B cell (primary cell): ENCODE measurements around the gene ACBD3. TPM values are rescaled to one million over a fixed set of nuclear protein-coding genes. Genes with fewer than 3 reads are reported as not detected.

Source experiments
- polyA plus RNA-seq: library from polyadenylated mRNA; depleted of rRNA; stranded (reverse); fragments of >200 nt; gene quantifications from 2 replicates; pipeline ENCODE4 v1.2.3, GENCODE V29; 2012
- small RNA-seq: library from RNA; depleted of rRNA; stranded (forward); fragments of <200 nt; gene quantifications from one replicate; pipeline ENCODE3, GENCODE V24; 2012; ENCODE audit warnings: low replicate concordance, low read depth; ENCODE audit not compliant: insufficient read length
- total RNA-seq, 2 donors: library from RNA; stranded (reverse); fragments of 120-200 nt in 1 of 2; gene quantifications; 1 replicate in 1 of 2; 2 replicates in 1 of 2; pipeline versions ENCODE4 v1.2.3 to v1.2.4, GENCODE V29; 2013 to 2022

Gene ACBD3
- total and polyA plus RNA-seq, 2 donors (not counting 1 experiment from before 2014, with no cell fraction given): 16.2 to 60.6 TPM

Small RNA genes within 50 kb of the gene (small RNA-seq; reads per million reads assigned to genes)
- gene AL512343.1: not detected

Other genes starting within 250 kb of the ACBD3 start
- not detected in 2 replicates for gene LEFTY2, start 245.5 kb downstream of the ACBD3 start, total RNA-seq
- gene LEFTY2, start 245.5 kb downstream of the ACBD3 start, polyA plus RNA-seq: 0.04 and 0.21 TPM in 2 replicates
- gene SDE2, start 187.4 kb downstream of the ACBD3 start, total RNA-seq: 26.0 and 26.3 TPM in 2 replicates
- 10.0 and 39.3 TPM in 2 replicates for gene SDE2, start 187.4 kb downstream of the ACBD3 start, polyA plus RNA-seq
- gene H3-3A, start 124.0 kb downstream of the ACBD3 start, total RNA-seq: 519 and 561 TPM in 2 replicates
- 306 and 349 TPM in 2 replicates for gene H3-3A, start 124.0 kb downstream of the ACBD3 start, polyA plus RNA-seq
- gene MIXL1, start 36.9 kb upstream of the ACBD3 start, total RNA-seq: 0.68 and 1.7 TPM in 2 replicates
- gene MIXL1, start 36.9 kb upstream of the ACBD3 start, polyA plus RNA-seq: 0.49 and 0.84 TPM in 2 replicates
- 6.4 and 6.7 TPM in 2 replicates for gene LIN9, start 122.4 kb upstream of the ACBD3 start, total RNA-seq
- gene LIN9, start 122.4 kb upstream of the ACBD3 start, polyA plus RNA-seq: 1.7 TPM in 2 replicates
- gene PARP1, start 221.4 kb upstream of the ACBD3 start, total RNA-seq: 180 and 187 TPM in 2 replicates
- 116 and 118 TPM in 2 replicates for gene PARP1, start 221.4 kb upstream of the ACBD3 start, polyA plus RNA-seq